ENCODE results near the gene ING3. TPM values are rescaled to one million over a fixed set of nuclear protein-coding genes. Genes with fewer than 3 reads are reported as not detected.
A peak's percentile ranks its signal among the peaks of the same experiment; 100 is the strongest.

Gene ING3
- total and polyA plus RNA-seq, 9 of the 15 experiments (the other 6 are each of a cell fraction or from before 2014, with no cell fraction given): 22.8 to 233 (median 50.4) TPM

- POLR2A ChIA-PET: interaction anchor here (1.2 kb wide), 1 partner anchor 11 kb away, joined by 5 read pairs; no protein-coding TSS in a partner anchor
- no peak overlapping the region for H2AFZ ChIP-seq (ENCODE audit: low read depth, low read length)
- WGBS (ENCODE audit: insufficient coverage, low coverage, missing lambda C conversion rate): 0% methylated on average over 1 of the region's 1 CpG
- no peak for FAIRE-seq
- no peak overlapping the region for H3K27ac ChIP-seq (ENCODE audit: extremely low read depth, low read depth, low read length)
- H3K9me1 ChIP-seq (ENCODE audit: control insufficient read depth, insufficient read depth, low read length): no peaks in the 10 kb centered on the region
- CTCF ChIA-PET (ENCODE audit: low intra/inter-chr PET ratio): no interaction called here
- H3K9me3 ChIP-seq (replicated peaks; ENCODE audit: control insufficient read depth, insufficient read depth, low read depth, low read length): no peaks in the 10 kb centered on the region
- H3K4me2 ChIP-seq (ENCODE audit: insufficient read depth, low read length): no peak overlapping the region
- intact Hi-C loops (cut with micrococcal nuclease): no loop called here
- H3K79me2 ChIP-seq (ENCODE audit: control insufficient read depth, insufficient read depth, low read length): no peaks in the 10 kb centered on the region
- ATAC-seq: no peak
- H3K4me3 ChIP-seq: no peak overlapping the region
- no peak for DNase-seq (ENCODE audit: extremely low read depth in 1 of 4, low spot score in 3 of 4)
- peaks cover 0 to 2% of the 10 kb centered on the region in 2 experiments; a peak in 2 of 5 replicates for H3K27me3 ChIP-seq (ENCODE audit: control insufficient read depth in 2 of 2, insufficient read depth in 2 of 2, low read length in 2 of 2)
- in situ Hi-C loops (cut with MboI): no loop called here
- TF ChIP-seq PURB (CRISPR knock-in tag; IDR thresholded peaks at IDR 0.05; ENCODE audit: low read depth): no peak
- TF ChIP-seq NR3C1 (CRISPR knock-in tag; IDR thresholded peaks at IDR 0.05): no peak
- no peak for TF ChIP-seq PHF20 (IDR thresholded peaks at IDR 0.05; ENCODE audit: partially characterized antibody)
- no peak for TF ChIP-seq MED1 (CRISPR knock-in tag; IDR thresholded peaks at IDR 0.05; ENCODE audit: borderline replicate concordance)
- TF ChIP-seq MAFG (tag; conservative IDR thresholded peaks at IDR 0.05): peak; percentile 42; the same call in 1 of the 2 replicates
- TF ChIP-seq C11orf30 (IDR thresholded peaks at IDR 0.05; ENCODE audit: low read depth): peak; percentile 72
- TF ChIP-seq ZNF316 (IDR thresholded peaks at IDR 0.05): peak; percentile 88
- no peak for TF ChIP-seq HOXB6 (CRISPR knock-in tag; IDR thresholded peaks at IDR 0.05; ENCODE audit: borderline replicate concordance)
- TF ChIP-seq CLOCK (CRISPR knock-in tag; IDR thresholded peaks at IDR 0.05; ENCODE audit: borderline replicate concordance): no peak
- H4K20me1 ChIP-seq (replicated peaks; ENCODE audit: control insufficient read depth, insufficient read depth, low read length): no peaks in the 10 kb centered on the region
- H3K4me1 ChIP-seq (replicated peaks in 1 of 2; ENCODE audit: control insufficient read depth in 2 of 2, insufficient read depth in 2 of 2, low read length in 2 of 2): no peaks in the 10 kb centered on the region
- no peaks in the 10 kb centered on the region for H3K36me3 ChIP-seq (ENCODE audit: control insufficient read depth, insufficient read depth, low read length)
- H3K9ac ChIP-seq (ENCODE audit: insufficient read depth in 1 of 2, low read depth in 2 of 2, low read length in 2 of 2): no peak overlapping the region
- BruUV-seq (replicated peaks): no TSS peak
Observed at GRCh38 chr7:120916538-120916937, 34.0 kb upstream of the ING3 start.
